Astrocyte (in vitro differentiated cells and primary cell): ENCODE data around the gene CD80.

Source experiments
- CTCF ChIP-seq: IDR thresholded peaks from 2 replicates; pipeline ENCODE4 v1.5.1; 2011; ENCODE audit warnings: low read depth, mild to moderate bottlenecking, inconsistent platforms, low read length, moderate library complexity; ENCODE audit not compliant: insufficient read depth
- EZH2 ChIP-seq: IDR thresholded peaks from 2 replicates; pipeline ENCODE4 v1.6.1; 2012; ENCODE audit warnings: mild to moderate bottlenecking, low read length, inconsistent platforms; ENCODE audit not compliant: insufficient read depth

- TF ChIP-seq CTCF: no peak
- TF ChIP-seq EZH2: no peak
Measured at GRCh38 chr3:119582178-119582577, 22.8 kb upstream of the CD80 start.
